NCI-H2196 treated with DMSO at 0.1 percent for 48 hours (cell line): ENCODE data around the gene SPSB4.
"Not testable (repeated sequence)": the region's sequence is repeated elsewhere in the genome, so short reads cannot be mapped to it uniquely, and the experiment has no call there.

ENCODE experiments used
- DNase-seq: peaks from one replicate; lab custom pipeline; 2025; ENCODE audit not compliant: unreplicated experiment; lab: John Stamatoyannopoulos, UW

SPSB4 gene

GRCh38 chr3:141093971-141094684, 43.0 kb downstream of the SPSB4 start:
- DNase-seq, result no peak

GRCh38 chr3:141094790-141095545, 43.8 kb downstream of the SPSB4 start:
- DNase-seq, result no peak

- DNase-seq, result no peak
Measured at GRCh38 chr3:141095546-141095937, 44.4 kb downstream of the SPSB4 start.

GRCh38 chr3:141096164-141096563, 45.0 kb downstream of the SPSB4 start:
- DNase-seq, result no peak

- DNase-seq, result no peak
Measured at GRCh38 chr3:141096981-141097380, 45.8 kb downstream of the SPSB4 start.

GRCh38 chr3:141100112-141100511, 49.0 kb downstream of the SPSB4 start:
- no peak for DNase-seq

- no peak for DNase-seq
Measured at GRCh38 chr3:141100531-141101320, 49.6 kb downstream of the SPSB4 start.

- DNase-seq, result no peak
Measured at GRCh38 chr3:141102372-141102771, 51.2 kb downstream of the SPSB4 start.

- DNase-seq, result no peak
Measured at GRCh38 chr3:141103067-141103466, 51.9 kb downstream of the SPSB4 start.

- no peak for DNase-seq
Measured at GRCh38 chr3:141103503-141103902, 52.4 kb downstream of the SPSB4 start.

- peak; percentile 15 for DNase-seq
Measured at GRCh38 chr3:141104151-141104821, 53.1 kb downstream of the SPSB4 start.

- peak; percentile 75 for DNase-seq
Measured at GRCh38 chr3:141105828-141106628, 54.9 kb downstream of the SPSB4 start.

- DNase-seq, result no peak
Measured at GRCh38 chr3:141106842-141107241, 55.7 kb downstream of the SPSB4 start.

GRCh38 chr3:141108039-141108438, 56.9 kb downstream of the SPSB4 start:
- no peak for DNase-seq

GRCh38 chr3:141109751-141110150, 58.6 kb downstream of the SPSB4 start:
- DNase-seq, result no peak

GRCh38 chr3:141110322-141110721, 59.2 kb downstream of the SPSB4 start:
- DNase-seq, result no peak

- DNase-seq, result no peak
Measured at GRCh38 chr3:141111364-141112155, 60.4 kb downstream of the SPSB4 start.

GRCh38 chr3:141112686-141113297, 61.6 kb downstream of the SPSB4 start:
- no peak for DNase-seq

GRCh38 chr3:141113680-141114079, 62.5 kb downstream of the SPSB4 start:
- not testable (repeated sequence) for DNase-seq
